Measurements from ENCODE around the gene PLEKHA6. TPM values are rescaled to one million over a fixed set of nuclear protein-coding genes. Genes with fewer than 3 reads are reported as not detected.

PLEKHA6 gene
- total RNA-seq, 1 experiment from 2014 or later, result 36.3 TPM

- DNase-seq (ENCODE audit: low read depth), result no peak
- in situ Hi-C loops (cut with HindIII; ENCODE audit: low pct_unique_long_range_greater_than_20kb, low sequenced_read_pairs), result no loop called here
These were observed 57.0 kb downstream of the PLEKHA6 start for GRCh38 chr1:204302769-204303168.

GRCh38 chr1:204301171-204301957, 58.4 kb downstream of the PLEKHA6 start:
- no peak for DNase-seq (ENCODE audit: low read depth)
- in situ Hi-C loops (cut with HindIII; ENCODE audit: low pct_unique_long_range_greater_than_20kb, low sequenced_read_pairs), result no loop called here

DNA sequence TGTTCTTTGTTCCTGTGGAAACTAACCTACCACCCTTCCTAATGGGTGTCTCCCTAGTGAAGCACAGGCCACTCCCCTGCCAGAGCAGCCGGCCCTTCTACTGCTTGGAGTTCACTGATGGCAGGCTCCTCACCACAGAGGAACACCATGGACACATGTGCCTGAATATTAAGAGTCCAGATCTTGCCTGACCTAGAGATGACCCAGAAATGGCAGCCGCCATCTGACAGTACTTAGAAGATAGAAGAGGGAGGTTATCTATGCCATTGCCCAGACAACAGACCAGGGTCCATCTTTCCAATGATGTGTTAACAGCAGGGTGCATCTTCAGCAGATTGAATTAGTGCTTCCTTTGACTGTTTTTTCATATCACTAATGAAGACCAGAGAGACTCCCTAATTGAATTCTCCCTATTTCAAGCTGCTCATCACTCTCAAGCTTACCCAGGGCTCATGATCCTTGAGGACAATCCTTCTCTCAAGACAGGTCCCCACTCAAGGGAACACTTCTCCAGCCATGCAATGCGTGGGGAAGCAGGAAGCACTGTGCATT, 59.8 kb downstream of the PLEKHA6 start:
- no peak for DNase-seq (ENCODE audit: low read depth)
- in situ Hi-C loops (cut with HindIII; ENCODE audit: low pct_unique_long_range_greater_than_20kb, low sequenced_read_pairs), result no loop called here

GRCh38 chr1:204296431-204296988, 63.2 kb downstream of the PLEKHA6 start:
- no peak for DNase-seq (ENCODE audit: low read depth)
- in situ Hi-C loops (cut with HindIII; ENCODE audit: low pct_unique_long_range_greater_than_20kb, low sequenced_read_pairs), result no loop called here

DNA sequence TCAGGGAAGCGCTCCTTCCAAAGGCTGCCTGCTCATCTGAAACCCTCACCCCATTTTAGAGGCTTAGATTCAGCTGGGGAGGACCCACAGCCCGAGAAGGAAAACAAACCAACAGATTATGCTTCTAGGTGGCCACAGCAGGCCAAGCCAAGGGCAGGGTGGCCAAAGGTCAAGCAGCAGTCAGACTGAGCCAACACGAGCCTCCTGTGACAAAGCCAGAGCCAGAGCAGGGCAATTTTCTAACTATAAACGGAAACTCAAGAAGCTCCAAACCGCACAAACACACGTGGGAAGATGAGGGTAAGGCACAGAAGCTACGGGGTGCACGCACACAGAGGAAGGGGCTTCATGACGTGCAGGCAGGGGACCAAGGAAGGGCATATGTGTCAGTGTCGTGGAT, 64.1 kb downstream of the PLEKHA6 start:
- DNase-seq (ENCODE audit: low read depth), result no peak
- in situ Hi-C loops (cut with HindIII; ENCODE audit: low pct_unique_long_range_greater_than_20kb, low sequenced_read_pairs), result no loop called here

DNA sequence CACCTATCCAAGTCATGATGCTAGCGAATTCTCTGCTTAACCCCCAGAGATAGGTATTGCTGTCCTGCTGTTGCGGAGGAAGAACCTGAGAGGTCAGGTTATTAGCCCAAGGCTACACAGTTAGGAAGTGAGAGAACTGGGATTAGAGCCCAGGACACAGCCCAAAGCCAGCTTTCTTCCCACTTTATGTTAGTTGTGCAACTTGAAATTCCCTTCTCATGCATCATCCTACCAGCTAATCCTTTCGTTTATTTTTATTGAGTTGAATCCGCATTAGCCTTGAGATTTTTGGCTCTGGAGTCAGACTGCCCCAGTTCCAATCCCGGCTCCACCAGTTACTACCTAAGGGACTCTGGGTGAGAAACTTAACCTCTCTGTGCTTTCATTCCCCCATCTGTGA, 65.4 kb downstream of the PLEKHA6 start:
- DNase-seq (ENCODE audit: low read depth), result peak; percentile 29
- in situ Hi-C loops (cut with HindIII; ENCODE audit: low pct_unique_long_range_greater_than_20kb, low sequenced_read_pairs), result no loop called here

- DNase-seq (ENCODE audit: low read depth), result no peak
- in situ Hi-C loops (cut with HindIII; ENCODE audit: low pct_unique_long_range_greater_than_20kb, low sequenced_read_pairs), result no loop called here
These were observed 66.0 kb downstream of the PLEKHA6 start for GRCh38 chr1:204293605-204294337.

DNA sequence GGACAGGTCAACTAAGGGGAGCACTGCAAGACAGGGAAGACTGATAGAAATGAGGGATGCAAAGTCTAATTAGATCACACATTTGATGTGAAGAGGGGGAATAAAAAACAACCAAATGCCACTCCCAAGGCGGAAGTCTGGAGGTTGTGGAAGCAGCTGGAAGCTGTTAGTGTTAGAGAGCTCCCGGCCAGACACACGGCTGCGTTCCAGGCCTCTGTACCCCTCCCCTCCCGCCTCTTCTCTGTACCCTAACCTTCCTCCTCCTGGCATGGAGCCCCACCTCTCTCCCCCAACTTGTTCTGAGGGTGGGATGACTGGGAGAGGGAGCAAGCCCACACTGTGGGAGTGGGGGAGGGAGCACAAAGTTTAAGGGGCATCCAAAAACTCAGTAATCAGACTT, 67.0 kb downstream of the PLEKHA6 start:
- DNase-seq (ENCODE audit: low read depth), result no peak
- in situ Hi-C loops (cut with HindIII; ENCODE audit: low pct_unique_long_range_greater_than_20kb, low sequenced_read_pairs), result no loop called here

DNA sequence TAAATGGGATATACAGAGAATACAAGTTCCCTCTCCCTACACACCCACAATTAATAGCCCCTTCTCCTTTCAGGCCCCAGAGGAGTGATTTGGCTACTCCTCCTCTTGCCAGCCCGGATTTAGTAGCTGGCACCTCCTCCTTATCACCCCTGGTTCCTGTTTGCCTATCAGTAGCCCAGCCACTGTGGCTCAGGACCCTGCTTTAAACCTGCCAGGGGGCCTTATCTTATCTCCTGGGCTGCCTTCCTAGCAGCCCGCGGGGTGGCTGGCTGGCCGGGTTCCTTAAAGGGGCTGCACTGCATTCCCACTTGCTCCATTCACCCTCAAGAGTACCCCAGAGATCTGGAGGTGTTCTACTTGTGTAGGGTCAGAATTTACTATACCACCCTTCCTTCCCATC, 70.4 kb downstream of the PLEKHA6 start:
- in situ Hi-C loops (cut with HindIII; ENCODE audit: low pct_unique_long_range_greater_than_20kb, low sequenced_read_pairs), result no loop called here
- DNase-seq (ENCODE audit: low read depth), result no peak

- in situ Hi-C loops (cut with HindIII; ENCODE audit: low pct_unique_long_range_greater_than_20kb, low sequenced_read_pairs), result no loop called here
- DNase-seq (ENCODE audit: low read depth), result peak; percentile 99
These were observed 71.6 kb downstream of the PLEKHA6 start for GRCh38 chr1:204288021-204288588.

GRCh38 chr1:204287466-204287891, 72.2 kb downstream of the PLEKHA6 start:
- in situ Hi-C loops (cut with HindIII; ENCODE audit: low pct_unique_long_range_greater_than_20kb, low sequenced_read_pairs), result no loop called here
- DNase-seq (ENCODE audit: low read depth), result no peak

DNA sequence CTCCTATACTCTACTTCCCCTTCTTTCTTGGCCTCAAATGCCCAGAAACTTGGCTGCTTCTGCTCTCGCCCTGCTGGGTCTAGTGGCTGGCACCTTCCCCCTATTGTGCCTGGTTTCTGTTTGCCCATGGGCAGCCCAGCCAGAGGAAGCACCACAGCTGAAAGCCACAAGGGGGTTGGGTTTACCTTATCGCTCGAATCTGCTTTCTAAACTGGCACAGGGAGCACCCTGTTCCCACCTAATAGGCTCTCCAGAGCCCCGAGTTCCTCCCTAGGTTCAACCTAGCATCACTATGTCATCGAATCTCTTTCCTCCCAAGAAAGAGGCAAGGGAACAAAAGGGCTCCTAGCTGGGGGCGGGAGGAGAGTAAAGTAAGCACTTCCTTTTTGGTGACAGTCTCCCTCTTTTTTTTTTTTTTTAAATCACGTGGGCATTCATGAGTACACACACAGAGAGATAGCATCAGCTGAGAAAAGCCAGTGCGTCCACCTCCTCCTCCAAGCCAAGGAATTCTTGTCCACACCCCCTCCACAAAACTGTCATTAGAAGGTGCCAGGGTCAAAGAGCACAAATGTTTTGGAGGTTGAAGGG, 72.8 kb downstream of the PLEKHA6 start:
- in situ Hi-C loops (cut with HindIII; ENCODE audit: low pct_unique_long_range_greater_than_20kb, low sequenced_read_pairs), result no loop called here
- no peak for DNase-seq (ENCODE audit: low read depth)

GRCh38 chr1:204286315-204286714, 73.4 kb downstream of the PLEKHA6 start:
- in situ Hi-C loops (cut with HindIII; ENCODE audit: low pct_unique_long_range_greater_than_20kb, low sequenced_read_pairs), result no loop called here
- DNase-seq (ENCODE audit: low read depth), result no peak

DNA sequence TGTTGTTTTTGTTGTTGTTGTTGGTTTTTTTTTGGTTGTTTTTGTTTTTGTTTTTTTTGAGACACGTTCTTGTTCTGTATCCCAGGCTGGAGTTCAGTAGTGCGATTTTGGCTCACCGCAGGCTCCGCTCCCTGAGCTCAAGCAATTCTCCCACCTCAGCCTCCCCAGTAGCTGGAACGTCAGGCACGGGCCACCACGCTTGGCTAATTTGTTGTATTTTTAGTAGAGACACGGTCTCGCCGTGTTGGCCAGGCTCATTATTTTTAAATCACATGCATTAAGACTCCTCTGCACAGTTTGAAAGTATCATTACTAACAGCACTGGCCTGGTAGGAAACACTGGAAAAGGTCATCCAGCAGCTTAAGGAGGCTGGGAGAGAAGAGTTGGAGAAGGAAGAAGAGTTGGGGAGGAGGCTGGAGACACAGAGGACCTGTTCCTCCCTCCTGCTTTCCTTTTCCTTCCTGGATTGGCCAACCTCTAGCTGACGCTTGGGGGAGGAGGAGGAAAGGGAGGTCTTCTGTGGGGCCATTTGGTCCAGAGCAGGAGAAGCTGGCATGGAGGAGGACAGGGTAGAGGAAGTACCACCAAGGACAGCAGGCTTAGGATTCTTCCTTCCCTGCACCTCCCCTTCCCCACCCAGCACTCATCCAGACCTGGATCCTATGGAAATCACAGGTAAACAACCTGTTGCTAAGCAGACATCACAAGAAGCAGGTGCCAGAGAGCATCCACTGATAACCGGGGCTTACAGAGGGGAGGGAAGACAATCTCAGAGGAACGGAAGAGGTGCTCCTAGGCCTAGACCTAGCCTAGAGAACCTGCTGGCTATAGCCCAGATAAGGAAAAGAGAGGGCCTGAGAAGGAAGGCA, 74.1 kb downstream of the PLEKHA6 start:
- in situ Hi-C loops (cut with HindIII; ENCODE audit: low pct_unique_long_range_greater_than_20kb, low sequenced_read_pairs), result no loop called here
- peak; percentile 41 for DNase-seq (ENCODE audit: low read depth)

DNA sequence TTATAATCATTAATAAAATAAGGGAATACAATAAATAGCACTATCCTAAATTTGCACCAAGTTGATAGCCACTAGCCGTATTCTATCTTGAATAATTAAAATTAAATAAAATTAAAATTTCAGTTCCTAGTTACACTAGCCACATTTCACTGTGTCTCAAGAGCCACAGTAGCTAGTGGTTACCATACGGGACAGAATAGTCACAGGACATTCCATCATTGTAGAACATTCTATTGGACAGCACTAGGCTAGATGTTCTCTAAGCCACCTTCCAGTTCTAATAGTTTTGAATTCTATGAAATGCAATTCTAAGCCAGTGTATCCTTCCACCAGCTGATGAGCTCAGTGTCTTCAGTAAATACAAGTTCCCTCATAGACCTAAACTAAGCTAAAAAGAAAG, 74.8 kb downstream of the PLEKHA6 start:
- no peak for DNase-seq (ENCODE audit: low read depth)
- in situ Hi-C loops (cut with HindIII; ENCODE audit: low pct_unique_long_range_greater_than_20kb, low sequenced_read_pairs), result no loop called here

DNA sequence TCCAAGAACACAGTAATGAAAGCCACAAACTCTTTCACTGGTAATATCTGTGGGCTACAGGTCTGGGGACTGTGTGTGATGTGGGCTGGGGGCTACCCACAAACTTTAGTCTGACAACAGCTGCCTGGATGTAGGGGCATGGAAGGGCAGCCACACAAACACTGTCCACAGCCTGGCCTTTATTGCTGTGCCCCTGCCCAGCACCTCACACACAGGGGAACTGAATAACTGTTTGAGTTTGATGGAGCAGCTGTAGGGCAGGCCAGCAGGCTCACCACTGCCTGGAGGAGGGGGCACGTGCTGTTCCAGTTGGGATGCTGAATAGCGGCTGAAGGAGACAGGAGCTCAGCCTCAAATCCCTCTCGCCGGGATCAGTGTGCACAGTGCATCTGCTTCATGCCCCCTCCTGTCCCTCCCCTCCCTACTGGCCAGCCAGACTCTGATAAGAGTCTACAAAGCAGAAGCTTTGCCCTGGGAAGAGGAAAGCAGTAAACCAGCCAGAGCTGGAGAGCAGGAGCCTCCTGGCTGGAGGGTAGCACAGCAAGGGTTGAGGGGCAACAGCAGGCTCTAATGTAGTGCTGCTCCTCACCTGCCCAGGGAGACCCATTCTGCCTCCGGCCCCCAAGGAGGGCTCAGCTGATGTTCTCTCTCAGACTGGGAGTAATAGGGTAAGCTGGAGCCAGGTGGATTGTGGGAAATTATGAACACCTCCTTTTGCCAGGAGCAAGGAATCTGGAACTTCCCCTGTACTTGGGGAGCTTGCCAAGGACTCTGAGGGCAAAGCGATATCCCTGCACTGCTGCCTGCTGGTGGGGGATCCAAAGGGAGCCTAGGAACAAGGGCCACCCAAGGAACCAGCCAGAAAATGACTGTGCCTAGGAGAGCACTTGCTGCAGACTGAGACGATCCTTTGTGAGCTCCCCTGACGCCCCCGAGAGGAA, 75.7 kb downstream of the PLEKHA6 start:
- DNase-seq (ENCODE audit: low read depth), result no peak
- in situ Hi-C loops (cut with HindIII; ENCODE audit: low pct_unique_long_range_greater_than_20kb, low sequenced_read_pairs), result no loop called here

Measured in Caki2 (cell line).